AG04450 (cell line): ENCODE measurements around the gene JHY. TPM values are rescaled to one million over a fixed set of nuclear protein-coding genes. Genes with fewer than 3 reads are reported as not detected.

Experiments used
- CTCF ChIA-PET: fragments of 300-600, 350-600 bp; formaldehyde crosslinking; extraction: SDS; loops from one replicate; lab custom pipeline; 2022; ENCODE audit warnings: antibody characterized with exemption, inconsistent platforms; lab: Charles Lee
- POLR2A ChIA-PET: fragments of 350-600 bp; formaldehyde crosslinking; extraction: SDS; loops from one replicate; lab custom pipeline; 2021; ENCODE audit warnings: antibody characterized with exemption, inconsistent platforms; lab: Yijun Ruan, JAX
- DNase-seq: peaks from one replicate; pipeline ENCODE4 v3.0.0-alpha.2; 2011; ENCODE audit warnings: low read depth, low spot score
- H3K27ac ChIP-seq: one replicate; pipeline ENCODE4 v1.5.1; 2012; ENCODE audit warnings: low read depth, low read length, control low read depth
- H3K27me3 ChIP-seq: one replicate; pipeline ENCODE4 v1.6.0; 2012; ENCODE audit warnings: low read length; ENCODE audit not compliant: control insufficient read depth, insufficient read depth
- H3K4me3 ChIP-seq: 2 replicates; pipeline ENCODE4 v1.5.1; 2011; ENCODE audit warnings: mild to moderate bottlenecking, low read depth, low read length, control low read depth
- H3K9me3 ChIP-seq: 2 replicates; pipeline ENCODE4 v1.5.1; 2012; ENCODE audit warnings: low read length; ENCODE audit not compliant: control insufficient read depth, insufficient read depth
- CTCF ChIP-seq: IDR thresholded peaks from 2 replicates; pipeline ENCODE4 v1.5.1; 2011; ENCODE audit warnings: low read depth, low read length, control low read depth, inconsistent platforms
- polyA plus RNA-seq: library from polyadenylated mRNA; depleted of rRNA; stranded (reverse); fragments of >200 nt; gene quantifications from 2 replicates; pipeline ENCODE4 v1.2.3, GENCODE V29; 2011; rRNA removed
- small RNA-seq: library from RNA; depleted of rRNA; stranded (forward); fragments of <200 nt; gene quantifications from one replicate; pipeline ENCODE3, GENCODE V24; 2012; ENCODE audit warnings: low read depth; ENCODE audit not compliant: insufficient read length

The JHY gene
- polyA plus RNA-seq, 1 experiment = 1.4 TPM

GRCh38 chr11:122995526-122995925, 113.0 kb downstream of the JHY start:
- POLR2A ChIA-PET = no interaction called here
- CTCF ChIA-PET = interaction anchor here (1.1 kb wide), 1 partner anchor 27 kb away, joined by 4 read pairs; no protein-coding TSS in a partner anchor
- no peak for TF ChIP-seq CTCF
- Histone ChIP-seq H3K27ac (no peak overlapping the region), H3K9me3 (no peaks in the 10 kb centered on the region), H3K27me3 (peaks cover 10% of the 10 kb centered on the region), H3K4me3 (no peak overlapping the region)
- no peak for DNase-seq

GRCh38 chr11:122998727-122999366, 116.3 kb downstream of the JHY start:
- no peak for TF ChIP-seq CTCF
- Histone ChIP-seq H3K9me3 (no peaks in the 10 kb centered on the region), H3K4me3 (no peak overlapping the region), H3K27ac (no peak overlapping the region), H3K27me3 (peaks cover 10% of the 10 kb centered on the region)
- CTCF ChIA-PET = no interaction called here
- POLR2A ChIA-PET = no interaction called here
- no peak for DNase-seq

GRCh38 chr11:123000721-123001120, 118.2 kb downstream of the JHY start:
- no peak for TF ChIP-seq CTCF
- ChIA-PET CTCF (interaction anchor here (1.6 kb wide), 1 partner anchor 22 kb away, joined by 5 read pairs; no protein-coding TSS in a partner anchor), POLR2A (no interaction called here)
- peaks cover 13% of the 10 kb centered on the region for H3K27me3 ChIP-seq
- no peak overlapping the region for H3K27ac ChIP-seq
- DNase-seq = no peak
- no peak overlapping the region for H3K4me3 ChIP-seq
- H3K9me3 ChIP-seq = no peaks in the 10 kb centered on the region

- no peak for TF ChIP-seq CTCF
- ChIA-PET CTCF (no interaction called here), POLR2A (no interaction called here)
- Histone ChIP-seq H3K4me3 (no peak overlapping the region), H3K27ac (no peak overlapping the region), H3K27me3 (peaks cover 20% of the 10 kb centered on the region), H3K9me3 (no peaks in the 10 kb centered on the region)
- no peak for DNase-seq
Measured at GRCh38 chr11:123006860-123007542, 124.4 kb downstream of the JHY start.

Small RNA genes lying within 50 kb of the gene (small RNA-seq; reads per million reads assigned to genes)
- gene RNU4-23P = not detected

Other genes with a start within 250 kb of the JHY start
- 19.1 and 25.0 TPM in 2 replicates for gene UBASH3B, start 227.0 kb upstream of the JHY start, polyA plus RNA-seq
- not detected in 2 replicates for gene CRTAM, start 44.3 kb upstream of the JHY start, polyA plus RNA-seq
- not detected in 2 replicates for gene BSX, start 99.1 kb downstream of the JHY start, polyA plus RNA-seq
- gene HSPA8, start 179.4 kb downstream of the JHY start, polyA plus RNA-seq = 2,659 and 3,006 TPM in 2 replicates